Measurements from ENCODE around the gene SARNP. TPM values are rescaled to one million over a fixed set of nuclear protein-coding genes. Genes with fewer than 3 reads are reported as not detected.
A peak's percentile ranks its signal among the peaks of the same experiment; 100 is the strongest.

The SARNP gene
- total RNA-seq, 4 donors from 2014 or later, result 38.0 to 50.7 (median 45.0) TPM

DNA sequence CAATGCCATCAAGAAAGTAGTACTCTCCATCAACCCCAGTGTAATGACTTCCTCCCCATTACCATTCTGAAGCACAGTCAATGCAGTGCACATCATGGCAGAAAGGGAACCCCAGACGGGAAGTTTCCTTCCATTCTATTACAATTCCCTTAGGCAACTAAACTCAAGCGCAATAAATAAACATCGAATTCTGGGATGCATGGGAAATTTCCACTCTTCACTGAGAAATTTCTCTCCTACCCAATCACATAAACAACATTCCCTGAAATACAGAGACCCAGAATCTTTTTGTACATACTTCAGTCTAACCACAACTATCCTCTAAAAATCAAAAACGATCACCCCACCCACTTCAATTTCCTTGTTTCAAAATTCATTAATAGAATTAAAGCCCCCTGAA is 20.0 kb downstream of the SARNP start:
- 75 to 86% methylated on average over 4 of the region's 4 CpGs for WGBS, 2 donors (ENCODE audit: low coverage in 1 of 2)
- H3K4me3 ChIP-seq, result no peak overlapping the region
- in situ Hi-C loops (cut with MboI; ENCODE audit: low pct_ligation_motif_present in 1 of 4, low pct_unique_long_range_greater_than_20kb in 1 of 4, low sequenced_read_pairs in 3 of 4), result loop anchor here in 1 of 4 donors (5.0 kb wide), 1 partner anchor 50 kb away; no protein-coding TSS in a partner anchor
- no peak for TF ChIP-seq POLR2AphosphoS5 (IDR thresholded peaks at IDR 0.05)
- H3K27me3 ChIP-seq, result no peaks in the 10 kb centered on the region
- H3K9me3 ChIP-seq, result no peaks in the 10 kb centered on the region
- no peak overlapping the region for H3K27ac ChIP-seq
- H3K36me3 ChIP-seq, result peaks cover 0 to 71% (median 38%) of the 10 kb centered on the region in 4 donors
- peaks cover 0 to 7% (median 0%) of the 10 kb centered on the region in 4 donors for H3K4me1 ChIP-seq
- DNase-seq, result no peak
- intact Hi-C loops (cut with DNase I; ENCODE audit: low total_unique reads), result loop anchor here (10.0 kb wide), 1 partner anchor 53 kb away; the partner anchor contains the start of gene GDF11

DNA sequence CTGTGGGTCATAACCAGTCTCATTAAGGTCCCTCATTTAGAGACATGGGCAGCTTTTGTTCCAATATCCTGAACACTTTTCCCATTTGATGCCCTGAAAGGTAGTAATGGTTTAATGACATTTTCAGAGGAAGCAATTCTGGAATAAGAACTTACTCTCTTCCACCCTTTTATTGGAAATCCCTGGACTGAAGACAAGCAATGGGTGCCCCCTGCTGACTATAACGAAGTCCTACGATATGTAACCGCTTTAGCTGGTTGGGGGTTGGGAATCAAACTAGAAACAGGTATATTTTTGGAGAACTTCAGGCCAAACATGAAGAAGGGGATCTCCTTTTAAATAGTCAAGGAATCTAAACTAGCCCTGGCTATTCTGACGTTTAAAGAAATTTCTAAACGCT is 20.5 kb downstream of the SARNP start:
- Histone ChIP-seq H3K9me3 (no peaks in the 10 kb centered on the region), H3K27ac (no peak overlapping the region), H3K27me3 (no peaks in the 10 kb centered on the region), H3K36me3 (peaks cover 0 to 68% (median 36%) of the 10 kb centered on the region in 4 donors), H3K4me3 (no peak overlapping the region), H3K4me1 (peaks cover 0 to 7% (median 0%) of the 10 kb centered on the region in 4 donors)
- no peak for DNase-seq
- TF ChIP-seq, protein P1, sequence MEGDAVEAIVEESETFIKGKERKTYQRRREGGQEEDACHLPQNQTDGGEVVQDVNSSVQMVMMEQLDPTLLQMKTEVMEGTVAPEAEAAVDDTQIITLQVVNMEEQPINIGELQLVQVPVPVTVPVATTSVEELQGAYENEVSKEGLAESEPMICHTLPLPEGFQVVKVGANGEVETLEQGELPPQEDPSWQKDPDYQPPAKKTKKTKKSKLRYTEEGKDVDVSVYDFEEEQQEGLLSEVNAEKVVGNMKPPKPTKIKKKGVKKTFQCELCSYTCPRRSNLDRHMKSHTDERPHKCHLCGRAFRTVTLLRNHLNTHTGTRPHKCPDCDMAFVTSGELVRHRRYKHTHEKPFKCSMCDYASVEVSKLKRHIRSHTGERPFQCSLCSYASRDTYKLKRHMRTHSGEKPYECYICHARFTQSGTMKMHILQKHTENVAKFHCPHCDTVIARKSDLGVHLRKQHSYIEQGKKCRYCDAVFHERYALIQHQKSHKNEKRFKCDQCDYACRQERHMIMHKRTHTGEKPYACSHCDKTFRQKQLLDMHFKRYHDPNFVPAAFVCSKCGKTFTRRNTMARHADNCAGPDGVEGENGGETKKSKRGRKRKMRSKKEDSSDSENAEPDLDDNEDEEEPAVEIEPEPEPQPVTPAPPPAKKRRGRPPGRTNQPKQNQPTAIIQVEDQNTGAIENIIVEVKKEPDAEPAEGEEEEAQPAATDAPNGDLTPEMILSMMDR (IDR thresholded peaks at IDR 0.05), result peak in 4 of 5 experiments; percentile 28 to 41 (median 36)
- TF ChIP-seq POLR2A (IDR thresholded peaks at IDR 0.05), result no peak
- intact Hi-C loops (cut with DNase I; ENCODE audit: low total_unique reads) (loop anchor here (10.0 kb wide), 1 partner anchor 52 kb away; the partner anchor contains the start of gene GDF11), in situ Hi-C loops (cut with MboI; ENCODE audit: low pct_ligation_motif_present in 1 of 4, low pct_unique_long_range_greater_than_20kb in 1 of 4, low sequenced_read_pairs in 3 of 4) (loop anchor here in 1 of 4 donors (5.0 kb wide), 1 partner anchor 50 kb away; no protein-coding TSS in a partner anchor)
- WGBS, 2 donors (ENCODE audit: low coverage in 1 of 2), result 55 to 68% methylated on average over 5 of the region's 5 CpGs

DNA sequence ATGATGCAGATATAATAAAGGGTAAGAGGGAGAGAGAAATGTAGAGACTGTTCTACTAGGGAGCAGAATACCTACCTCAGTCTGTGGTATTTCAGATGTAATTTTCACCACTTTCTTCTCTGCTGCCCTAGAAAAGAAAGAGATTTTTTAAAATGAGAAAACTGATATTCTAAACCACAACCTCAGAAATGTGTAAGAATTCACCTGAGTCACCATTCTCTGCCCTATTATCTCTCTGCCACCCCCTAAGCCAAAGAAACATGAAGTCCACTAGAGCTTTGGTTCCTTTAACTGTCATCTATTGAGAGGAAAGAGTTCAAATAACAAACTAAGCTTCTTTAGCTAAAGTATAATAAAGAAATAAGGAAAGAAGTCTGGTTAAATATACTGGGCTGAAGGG is 21.6 kb downstream of the SARNP start:
- TF ChIP-seq, protein P1 (IDR thresholded peaks at IDR 0.05), result no peak
- TF ChIP-seq POLR2A (IDR thresholded peaks at IDR 0.05), result no peak
- no peak for TF ChIP-seq EP300 (IDR thresholded peaks at IDR 0.05; ENCODE audit: low read depth)
- TF ChIP-seq POLR2AphosphoS5 (IDR thresholded peaks at IDR 0.05), result no peak
- no peak for DNase-seq
- Histone ChIP-seq H3K36me3 (peaks cover 0 to 66% (median 33%) of the 10 kb centered on the region in 4 donors), H3K4me3 (no peak overlapping the region), H3K27me3 (no peaks in the 10 kb centered on the region), H3K9me3 (no peaks in the 10 kb centered on the region), H3K4me1 (peaks cover 0 to 7% (median 0%) of the 10 kb centered on the region in 4 donors), H3K27ac (no peak overlapping the region)
- in situ Hi-C loops (cut with MboI; ENCODE audit: low pct_ligation_motif_present in 1 of 4, low pct_unique_long_range_greater_than_20kb in 1 of 4, low sequenced_read_pairs in 3 of 4) (loop anchor here in 1 of 4 donors (5.0 kb wide), 1 partner anchor 49 kb away; no protein-coding TSS in a partner anchor), intact Hi-C loops (cut with DNase I; ENCODE audit: low total_unique reads) (loop anchor here (10.0 kb wide), 1 partner anchor 51 kb away; the partner anchor contains the start of gene GDF11)

DNA sequence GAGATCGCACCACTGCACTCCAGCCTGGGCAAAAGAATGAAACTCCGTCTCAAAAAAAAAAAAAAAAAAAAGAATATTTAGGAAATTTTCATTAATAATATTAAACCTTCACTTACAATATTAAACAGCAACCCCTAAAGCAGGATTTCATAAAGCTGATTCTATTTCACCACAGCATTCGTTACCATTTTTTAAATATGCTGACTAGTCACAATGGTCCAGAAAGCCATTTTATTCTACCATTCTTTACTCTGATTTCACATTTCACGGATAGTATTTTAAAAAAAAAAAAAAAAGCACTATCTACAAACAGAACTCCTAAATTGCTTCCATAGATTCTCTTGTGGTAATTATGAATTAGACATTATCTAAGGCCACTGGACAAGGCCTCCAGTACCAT is 27.6 kb downstream of the SARNP start:
- Histone ChIP-seq H3K4me3 (no peak overlapping the region), H3K9me3 (no peaks in the 10 kb centered on the region), H3K27ac (no peak overlapping the region), H3K4me1 (no peaks in the 10 kb centered on the region), H3K27me3 (no peaks in the 10 kb centered on the region), H3K36me3 (peaks cover 0 to 84% (median 33%) of the 10 kb centered on the region in 4 donors)
- TF ChIP-seq POLR2AphosphoS5 (IDR thresholded peaks at IDR 0.05), result no peak
- TF ChIP-seq POLR2A (IDR thresholded peaks at IDR 0.05), result no peak
- no peak for TF ChIP-seq EP300 (IDR thresholded peaks at IDR 0.05; ENCODE audit: low read depth)
- TF ChIP-seq, protein P1 (IDR thresholded peaks at IDR 0.05), result no peak
- in situ Hi-C loops (cut with MboI; ENCODE audit: low pct_ligation_motif_present in 1 of 4, low pct_unique_long_range_greater_than_20kb in 1 of 4, low sequenced_read_pairs in 3 of 4) (no loop called here), intact Hi-C loops (cut with DNase I; ENCODE audit: low total_unique reads) (loop anchor here (10.0 kb wide), 1 partner anchor 45 kb away; the partner anchor contains the start of gene GDF11)
- no peak for DNase-seq
- WGBS, 2 donors (ENCODE audit: low coverage in 1 of 2), result 93 to 94% methylated on average over 4 of the region's 4 CpGs

DNA sequence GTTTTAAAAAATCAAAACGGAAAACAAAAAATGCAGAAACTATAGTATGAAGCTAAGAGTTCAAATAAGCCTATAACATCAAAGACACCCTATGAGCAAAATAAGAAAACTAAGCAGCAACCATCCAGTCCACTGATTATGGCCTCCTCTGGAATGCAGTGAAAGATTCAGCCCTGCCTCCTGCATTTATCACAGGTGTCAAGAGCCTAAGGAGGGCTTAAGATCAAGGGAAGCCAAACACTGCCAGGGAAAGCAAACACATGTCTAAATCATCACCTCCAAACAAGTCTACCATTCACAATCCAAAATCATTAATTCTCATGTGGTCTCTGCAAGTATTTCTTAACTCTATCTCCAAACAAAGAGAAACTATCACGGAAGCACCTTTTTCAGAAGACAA is 28.4 kb downstream of the SARNP start:
- Histone ChIP-seq H3K36me3 (peaks cover 0 to 84% (median 30%) of the 10 kb centered on the region in 4 donors), H3K27me3 (no peaks in the 10 kb centered on the region)
- intact Hi-C loops (cut with DNase I; ENCODE audit: low total_unique reads), result no loop called here

More for the DNA sequence above, 28.4 kb downstream of the SARNP start:
- Histone ChIP-seq H3K4me3 (no peak overlapping the region), H3K27ac (no peak overlapping the region), H3K4me1 (no peaks in the 10 kb centered on the region), H3K9me3 (no peaks in the 10 kb centered on the region)
- DNase-seq, result no peak
- 97 to 100% methylated on average over 2 of the region's 2 CpGs for WGBS, 2 donors (ENCODE audit: low coverage in 1 of 2)
- in situ Hi-C loops (cut with MboI; ENCODE audit: low pct_ligation_motif_present in 1 of 4, low pct_unique_long_range_greater_than_20kb in 1 of 4, low sequenced_read_pairs in 3 of 4), result no loop called here
- no peak for TF ChIP-seq EP300 (IDR thresholded peaks at IDR 0.05; ENCODE audit: low read depth)

Measured in transverse colon (tissue), 4 donors.